ENCODE results near the gene TBX2.

The TBX2 gene

GRCh38 chr17:61360318-61360943, 39.2 kb upstream of the TBX2 start:
- no peak for TF ChIP-seq CTCF (conservative IDR thresholded peaks at IDR 0.05; ENCODE audit: low read length)
- no peak for DNase-seq (ENCODE audit: low read depth)
- no peak overlapping the region for H3K4me3 ChIP-seq (ENCODE audit: low read length)

GRCh38 chr17:61361084-61361483, 38.6 kb upstream of the TBX2 start:
- H3K4me3 ChIP-seq (ENCODE audit: low read length): no peak overlapping the region
- no peak for TF ChIP-seq CTCF (conservative IDR thresholded peaks at IDR 0.05; ENCODE audit: low read length)
- peak; percentile 86 for DNase-seq (ENCODE audit: low read depth)

- no peak for TF ChIP-seq CTCF (conservative IDR thresholded peaks at IDR 0.05; ENCODE audit: low read length)
- no peak for DNase-seq (ENCODE audit: low read depth)
- no peak overlapping the region for H3K4me3 ChIP-seq (ENCODE audit: low read length)
These were observed 37.2 kb upstream of the TBX2 start for GRCh38 chr17:61362396-61362795.

- DNase-seq (ENCODE audit: low read depth): no peak
- H3K4me3 ChIP-seq (ENCODE audit: low read length): no peak overlapping the region
- no peak for TF ChIP-seq CTCF (conservative IDR thresholded peaks at IDR 0.05; ENCODE audit: low read length)
These were observed 36.6 kb upstream of the TBX2 start for GRCh38 chr17:61362852-61363600.

- no peak for DNase-seq (ENCODE audit: low read depth)
- TF ChIP-seq CTCF (conservative IDR thresholded peaks at IDR 0.05; ENCODE audit: low read length): no peak
- no peak overlapping the region for H3K4me3 ChIP-seq (ENCODE audit: low read length)
These were observed 35.8 kb upstream of the TBX2 start for GRCh38 chr17:61363601-61364462.

- TF ChIP-seq CTCF (conservative IDR thresholded peaks at IDR 0.05; ENCODE audit: low read length): no peak
- no peak overlapping the region for H3K4me3 ChIP-seq (ENCODE audit: low read length)
- no peak for DNase-seq (ENCODE audit: low read depth)
These were observed 35.2 kb upstream of the TBX2 start for GRCh38 chr17:61364463-61364846.

Data from AG10803 (cell line).